ENCODE measurements around the gene DYNC2LI1.
A peak's percentile ranks its signal among the peaks of the same experiment; 100 is the strongest.

DYNC2LI1 gene

DNA sequence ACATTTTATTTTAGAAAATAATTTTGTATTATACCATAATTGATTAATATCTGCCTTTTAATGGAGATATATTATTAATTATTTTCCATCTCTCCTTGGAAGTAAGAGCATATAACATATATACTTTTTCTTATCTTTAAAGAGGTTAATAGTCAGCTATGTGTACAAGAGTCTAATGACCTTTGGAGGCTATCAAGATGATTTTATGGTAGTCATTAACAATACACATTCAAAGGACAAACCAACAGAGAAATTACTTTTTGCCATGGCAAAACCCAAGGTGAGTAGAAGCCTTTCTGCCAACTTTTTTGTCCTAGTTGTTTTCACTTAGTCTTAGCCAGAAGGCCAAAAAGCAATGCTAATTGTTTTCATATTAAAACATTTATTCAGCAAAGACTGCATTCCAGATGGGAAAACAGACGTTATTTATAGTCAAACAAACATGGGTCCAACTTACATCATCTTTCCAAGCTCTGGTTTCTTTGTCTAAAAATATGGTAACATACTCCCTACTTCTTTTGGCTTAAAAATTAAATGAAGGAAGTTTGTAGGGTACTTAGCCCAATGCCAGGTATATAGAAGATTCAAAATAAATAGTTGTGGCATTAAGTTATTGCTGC, 9.6 kb upstream of the DYNC2LI1 start:
- no peak for DNase-seq

DNA sequence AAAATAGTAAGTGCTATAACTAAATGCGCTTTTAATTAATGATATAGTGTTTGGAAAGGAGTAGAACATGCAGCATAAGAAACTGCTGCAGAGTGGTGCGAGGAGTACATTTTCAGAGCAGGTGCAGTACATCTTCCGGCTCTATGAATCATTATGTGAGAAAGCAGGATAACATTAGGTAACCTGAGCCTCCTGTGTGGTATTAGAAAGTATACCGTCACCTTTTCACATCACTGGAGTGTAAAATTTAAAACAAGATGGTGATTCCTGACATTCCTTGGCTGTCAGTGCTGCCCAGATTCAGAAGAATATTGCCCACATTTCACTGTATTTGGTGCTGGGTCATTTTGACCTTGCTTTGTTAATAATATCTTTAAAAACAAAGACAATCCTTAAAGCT, 7.8 kb upstream of the DYNC2LI1 start:
- DNase-seq = peak; percentile 7

- no peak for DNase-seq
Measured at GRCh38 chr2:43774617-43775016, 778 bp downstream of the DYNC2LI1 start.

DNA sequence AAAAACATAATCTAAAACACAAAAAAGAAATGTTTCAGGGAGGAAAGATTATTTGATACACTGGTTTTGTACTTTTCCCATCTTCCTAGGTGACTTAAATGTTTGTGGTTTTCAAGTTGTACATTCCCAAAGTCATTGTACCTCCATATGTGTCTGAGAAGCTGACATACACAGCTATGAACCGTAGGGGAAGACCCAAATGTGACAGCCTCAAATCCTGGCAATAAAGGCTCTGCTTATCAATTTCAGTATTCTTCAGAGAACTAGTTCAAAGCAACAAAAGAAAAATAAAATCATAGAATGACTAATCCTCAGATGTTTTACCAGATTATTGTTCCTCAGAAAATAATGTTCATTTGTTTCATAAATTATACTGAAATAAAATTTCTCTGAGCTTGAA, 2.5 kb downstream of the DYNC2LI1 start:
- DNase-seq = no peak

DNA sequence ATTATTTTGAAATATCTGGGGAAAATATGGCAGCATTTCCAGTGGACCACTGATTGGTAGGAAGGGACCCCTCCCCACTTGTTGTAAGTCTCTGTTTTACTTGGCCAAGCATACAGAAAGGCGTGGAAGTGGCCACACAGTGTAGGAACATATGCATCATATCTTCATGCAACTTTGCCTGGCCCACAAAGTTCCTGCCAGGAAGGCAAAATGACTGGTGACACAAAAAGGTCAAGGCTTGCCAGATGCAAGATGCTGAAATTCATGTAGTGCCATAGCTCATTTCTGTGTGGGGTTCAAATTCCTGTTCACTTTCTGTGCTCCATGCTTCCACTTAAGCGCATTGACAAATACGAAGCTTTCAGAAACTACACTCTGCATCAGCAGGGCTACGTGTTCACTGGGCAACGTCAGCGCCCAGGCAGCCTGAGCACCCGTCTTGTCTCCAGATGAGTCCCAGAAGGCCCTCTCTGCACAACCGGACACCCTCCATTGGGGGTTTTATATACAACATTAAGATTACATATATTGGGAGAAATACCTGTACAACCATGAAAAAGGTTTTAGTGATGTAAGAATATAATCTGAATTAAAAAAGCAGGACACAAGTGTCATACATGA, 3.6 kb downstream of the DYNC2LI1 start:
- no peak for DNase-seq

DNA sequence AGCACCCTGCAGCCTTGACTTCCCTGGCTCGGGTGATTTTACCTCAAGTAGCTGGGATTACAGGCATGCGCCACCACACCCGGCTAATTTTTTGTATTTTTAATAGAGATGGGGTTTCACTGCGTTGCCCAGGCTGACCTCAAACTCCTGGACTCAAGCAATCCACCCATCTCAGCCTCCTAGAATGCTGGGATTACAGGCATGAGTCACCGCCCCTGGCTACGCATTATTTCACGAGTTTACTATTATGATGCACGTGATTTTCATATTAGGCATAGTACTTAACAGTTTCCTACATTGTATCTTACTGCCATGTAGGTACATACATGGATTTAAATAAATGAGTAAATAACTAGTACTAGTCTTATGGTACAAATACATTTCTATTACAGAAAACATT, 4.4 kb downstream of the DYNC2LI1 start:
- DNase-seq = no peak

- no peak for DNase-seq
Measured at GRCh38 chr2:43787895-43788294, 14.1 kb downstream of the DYNC2LI1 start.

- DNase-seq = no peak
Measured at GRCh38 chr2:43788646-43789045, 14.8 kb downstream of the DYNC2LI1 start.

DNA sequence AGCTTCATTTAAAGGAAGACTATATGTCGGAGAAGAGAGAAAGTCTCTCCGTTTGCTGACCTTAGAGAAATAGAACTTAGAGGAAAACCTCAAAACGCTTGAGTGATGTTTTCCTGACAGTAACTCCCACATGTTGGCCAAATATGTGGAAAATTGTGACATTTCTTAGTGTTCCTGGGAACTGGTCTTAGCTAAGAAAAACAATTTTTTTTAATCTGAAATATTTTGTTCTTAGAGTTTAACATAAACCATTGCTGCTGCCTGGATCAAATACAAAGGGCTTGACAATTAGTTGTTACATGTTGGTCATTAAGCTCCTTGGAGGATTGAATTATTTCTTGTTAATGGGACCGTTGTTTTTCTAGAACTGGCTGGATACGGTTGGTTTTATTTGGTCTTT, 16.3 kb downstream of the DYNC2LI1 start:
- DNase-seq = no peak

GRCh38 chr2:43791035-43791765, 17.4 kb downstream of the DYNC2LI1 start:
- DNase-seq = no peak

GRCh38 chr2:43792653-43793052, 18.8 kb downstream of the DYNC2LI1 start:
- no peak for DNase-seq

- no peak for DNase-seq
Measured at GRCh38 chr2:43794956-43795355, 21.1 kb downstream of the DYNC2LI1 start.

- DNase-seq = no peak
Measured at GRCh38 chr2:43796206-43796605, 22.4 kb downstream of the DYNC2LI1 start.

DNA sequence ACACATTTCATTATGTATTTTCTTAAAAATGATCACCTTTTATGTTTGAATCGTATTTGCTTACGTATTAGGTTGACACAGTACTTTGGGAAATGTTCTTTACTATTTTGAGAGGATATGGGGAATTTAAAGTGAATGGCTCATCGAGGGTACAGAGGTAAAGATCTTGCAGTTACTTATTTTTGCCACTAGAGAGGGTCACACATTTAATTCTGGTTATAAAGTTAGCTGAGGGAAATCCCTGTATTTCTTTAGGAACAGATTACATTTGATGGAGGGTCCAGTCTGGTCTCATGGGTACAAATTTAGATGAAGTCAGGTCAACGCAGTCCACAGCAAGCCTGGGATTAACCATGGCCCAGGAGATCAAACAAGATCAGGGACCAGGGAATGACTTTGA, 24.5 kb downstream of the DYNC2LI1 start:
- DNase-seq = no peak

DNA sequence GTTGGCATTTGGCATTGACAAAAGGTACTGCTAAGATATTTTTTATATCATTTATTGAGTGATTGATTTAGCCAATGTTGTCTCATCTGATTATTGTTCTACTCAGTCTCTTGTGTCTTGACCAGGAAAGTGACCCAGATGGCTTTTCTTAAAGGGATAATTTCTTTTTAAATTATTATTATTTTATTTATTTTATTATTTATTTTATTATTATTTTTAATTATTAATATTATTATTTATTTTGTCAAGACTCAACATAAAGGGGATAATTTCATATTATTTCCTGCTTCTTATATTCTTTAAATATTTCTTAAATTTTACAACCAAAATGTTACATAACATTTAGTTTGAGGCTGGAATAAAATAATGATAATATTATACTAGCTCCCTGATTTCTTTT, 27.1 kb downstream of the DYNC2LI1 start:
- DNase-seq = no peak

DNA sequence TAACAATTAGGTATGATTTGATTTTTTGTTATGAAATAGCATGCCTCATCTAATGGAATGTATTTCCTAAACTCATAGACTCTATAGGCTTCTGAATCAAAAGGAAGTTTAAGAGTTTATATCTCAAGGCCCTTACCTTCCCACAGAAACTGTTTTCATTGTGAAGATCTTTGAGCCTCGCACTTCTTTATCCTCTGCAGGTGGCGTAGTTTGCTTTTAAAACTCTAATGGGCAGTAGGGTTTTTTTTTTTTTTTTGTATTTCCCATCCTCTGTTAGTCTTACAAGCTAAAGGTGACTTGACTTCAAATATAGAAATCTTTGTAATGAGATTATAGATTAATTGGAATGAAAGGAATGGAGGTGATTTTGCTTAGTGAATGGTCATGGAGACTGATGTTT, 28.3 kb downstream of the DYNC2LI1 start:
- no peak for DNase-seq

GRCh38 chr2:43803113-43803512, 29.3 kb downstream of the DYNC2LI1 start:
- peak; percentile 15 for DNase-seq

- no peak for DNase-seq
Measured at GRCh38 chr2:43806719-43807031, 32.8 kb downstream of the DYNC2LI1 start.

GRCh38 chr2:43810452-43810851, 36.6 kb downstream of the DYNC2LI1 start:
- no peak for DNase-seq

DNA sequence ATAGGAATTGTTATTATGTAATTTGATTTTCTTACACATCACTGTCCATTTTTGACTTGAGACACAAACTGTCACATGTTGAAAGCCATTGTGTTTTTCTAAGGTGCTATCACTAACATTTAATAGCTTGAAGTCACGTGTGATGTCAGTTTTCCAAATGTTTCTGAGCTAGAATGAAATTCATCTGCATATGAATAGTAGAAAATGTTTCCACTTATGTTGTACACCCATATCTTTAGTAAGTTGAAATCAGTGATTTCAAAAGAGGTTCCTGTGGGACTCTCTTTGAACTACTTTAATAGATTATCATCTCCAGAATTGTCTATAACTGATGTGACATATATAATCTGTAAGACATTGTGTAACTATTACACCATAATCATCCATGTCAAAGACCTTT, 37.0 kb downstream of the DYNC2LI1 start:
- DNase-seq = no peak

DNA sequence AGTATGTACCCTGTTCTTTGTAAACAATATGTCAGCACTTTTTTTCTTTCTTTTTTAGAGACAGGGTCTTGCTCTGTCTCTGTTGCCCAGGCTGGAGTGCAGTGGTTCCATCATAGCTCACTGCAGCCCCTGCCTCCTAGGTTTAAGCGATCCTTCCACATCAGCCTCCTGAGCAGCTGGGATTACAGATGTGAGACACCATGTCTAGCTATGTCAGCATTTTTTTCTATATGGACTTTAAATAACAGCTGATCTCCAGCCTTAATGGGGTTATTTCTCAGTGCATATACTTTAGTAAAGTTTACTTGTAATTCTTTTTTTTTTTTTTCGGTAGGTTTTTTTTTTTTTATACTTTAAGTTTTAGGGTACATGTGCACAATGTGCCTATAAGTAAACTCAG, 38.2 kb downstream of the DYNC2LI1 start:
- no peak for DNase-seq

DNA sequence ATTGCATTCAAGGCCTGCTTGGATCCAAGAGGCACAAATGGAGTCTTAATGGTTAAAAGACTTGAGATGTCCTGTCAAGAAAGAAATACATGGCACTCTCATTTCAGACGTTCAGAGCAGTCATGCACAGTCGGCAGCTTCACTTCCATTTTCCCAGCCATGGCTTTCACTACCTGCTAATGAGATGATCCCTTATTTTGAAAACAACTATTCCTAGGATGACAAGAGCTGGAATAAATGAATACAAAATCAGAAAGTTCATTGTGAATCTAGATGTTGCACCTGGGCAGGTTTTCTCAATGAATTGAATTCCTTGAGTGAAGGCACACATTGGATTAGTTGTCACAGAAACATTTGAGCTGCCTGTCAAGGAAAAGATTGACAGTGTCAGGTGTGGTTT, 39.1 kb downstream of the DYNC2LI1 start:
- no peak for DNase-seq

DNA sequence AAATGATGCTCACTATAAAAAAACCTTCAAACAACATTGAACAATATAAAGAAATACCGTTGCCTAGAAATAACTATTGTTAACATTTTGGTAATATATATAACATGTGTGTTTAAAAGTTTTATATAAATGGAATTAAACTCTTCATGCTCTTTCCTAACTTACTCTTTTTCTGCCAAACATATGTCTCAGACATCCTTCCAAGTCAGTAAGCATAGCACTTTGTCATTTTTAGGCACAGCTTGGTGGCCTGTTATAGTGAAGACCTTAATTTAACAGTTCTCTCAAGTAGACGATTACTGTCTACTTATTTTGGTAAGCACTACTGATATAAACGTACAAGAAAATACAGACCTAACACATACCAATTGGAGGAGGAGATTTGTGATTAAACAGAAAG, 40.9 kb downstream of the DYNC2LI1 start:
- no peak for DNase-seq

DNA sequence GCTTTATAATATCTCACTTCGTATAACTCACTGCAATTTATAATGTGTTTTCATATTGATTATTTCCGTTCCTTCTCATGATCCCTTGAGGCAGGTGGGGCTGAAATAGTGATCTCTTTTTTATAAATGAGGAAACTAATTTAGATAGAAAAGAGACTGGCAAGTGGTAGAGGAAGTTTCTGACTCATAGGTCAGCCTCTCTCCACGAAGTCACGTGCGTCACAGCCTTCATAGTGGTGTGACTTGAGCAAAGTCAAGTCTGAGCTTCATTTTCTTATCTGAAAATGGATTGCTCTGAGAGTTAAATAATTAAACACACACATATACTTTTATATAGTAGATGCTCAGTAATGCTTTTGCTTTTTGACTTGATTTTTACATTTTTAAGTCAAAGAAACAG, 44.9 kb downstream of the DYNC2LI1 start:
- no peak for DNase-seq
